Mammary epithelial cell (primary cell): ENCODE measurements around the gene PCSK6.

Experiments used
- CTCF ChIP-seq, 2 donors: IDR thresholded peaks in 1 of 2; conservative IDR thresholded peaks in 1 of 2; 2 replicates each; pipeline ENCODE4 v1.5.1; 2011 to 2012; ENCODE audit warnings: inconsistent platforms in 2 of 2, low read length in 2 of 2, mild to moderate bottlenecking in 2 of 2, control low read depth in 1 of 2, low read depth in 1 of 2; ENCODE audit not compliant: insufficient read depth in 1 of 2; ENCODE audit errors: extremely low read depth in 1 of 2
- EZH2 ChIP-seq: IDR thresholded peaks from 2 replicates; pipeline ENCODE4 v1.6.1; 2012; ENCODE audit warnings: low read length, inconsistent platforms, borderline replicate concordance

GRCh38 chr15:101476756-101477155 lies 12.8 kb downstream of the PCSK6 start:
- TF ChIP-seq CTCF (conservative IDR thresholded peaks at IDR 0.05 in 1 of 2, IDR thresholded peaks at IDR 0.05 in 1 of 2; ENCODE audit: extremely low read depth in 1 of 2, insufficient read depth in 1 of 2, low read depth in 1 of 2, low read length in 2 of 2) = no peak
- no peak for TF ChIP-seq EZH2
